Posterior vena cava (tissue), 2 donors: ENCODE data around the gene MGMT. TPM values are rescaled to one million over a fixed set of nuclear protein-coding genes. Genes with fewer than 3 reads are reported as not detected.

Source experiments
- DNase-seq: peaks from one replicate; pipeline ENCODE4 v3.0.0-alpha.2; 2020; ENCODE audit warnings: low spot score
- intact Hi-C, 2 donors: fragments of 100-400 bp; cut with DNase I; formaldehyde crosslinking; loops; one replicate each; pipeline versions ENCODE4 v1.14.1 to v1.14.2; 2022 to 2023
- total RNA-seq, 2 donors: library from RNA; stranded (reverse); fragmentation: NEBNext Ultra II Directional; extraction: Animal tissue kit (Norgen Biotek cat#: 25700); gene quantifications; one replicate each; pipeline ENCODE4 v1.2.1, GENCODE V29; 2021
- donor health status: DM: yes; HTN: yes; CAD: no.
- donor health status: DM: yes; HTN: yes; CAD: no.

Gene MGMT
- total RNA-seq, 2 donors from 2014 or later, result 8.2 to 17.6 TPM

DNA sequence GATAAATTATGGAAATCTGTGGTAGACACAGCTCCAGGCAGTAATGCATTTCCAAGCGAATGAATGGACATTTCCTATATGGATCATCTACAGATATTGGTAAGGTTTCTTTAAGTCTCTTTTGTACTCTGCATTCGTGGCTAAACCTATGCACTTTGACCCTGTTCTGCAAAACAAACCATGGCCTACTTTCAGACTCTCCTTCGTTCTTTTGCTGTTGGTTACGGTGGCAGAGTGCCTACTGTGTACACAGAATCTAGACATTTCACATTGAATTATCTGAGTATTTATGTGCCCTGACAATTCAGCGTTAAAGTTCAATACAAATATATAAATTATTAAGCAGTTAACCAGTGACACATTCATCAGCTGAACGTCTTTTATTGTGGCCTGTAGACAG lies 93.3 kb downstream of the MGMT start:
- intact Hi-C loops, result no loop called here
- no peak for DNase-seq

- intact Hi-C loops, result no loop called here
Observed at GRCh38 chr10:129562487-129562886, 95.4 kb downstream of the MGMT start.

GRCh38 chr10:129564923-129565322 lies 97.9 kb downstream of the MGMT start:
- intact Hi-C loops, result no loop called here
- DNase-seq, result no peak

More at GRCh38 chr10:129562487-129562886, 95.4 kb downstream of the MGMT start:
- no peak for DNase-seq

DNA sequence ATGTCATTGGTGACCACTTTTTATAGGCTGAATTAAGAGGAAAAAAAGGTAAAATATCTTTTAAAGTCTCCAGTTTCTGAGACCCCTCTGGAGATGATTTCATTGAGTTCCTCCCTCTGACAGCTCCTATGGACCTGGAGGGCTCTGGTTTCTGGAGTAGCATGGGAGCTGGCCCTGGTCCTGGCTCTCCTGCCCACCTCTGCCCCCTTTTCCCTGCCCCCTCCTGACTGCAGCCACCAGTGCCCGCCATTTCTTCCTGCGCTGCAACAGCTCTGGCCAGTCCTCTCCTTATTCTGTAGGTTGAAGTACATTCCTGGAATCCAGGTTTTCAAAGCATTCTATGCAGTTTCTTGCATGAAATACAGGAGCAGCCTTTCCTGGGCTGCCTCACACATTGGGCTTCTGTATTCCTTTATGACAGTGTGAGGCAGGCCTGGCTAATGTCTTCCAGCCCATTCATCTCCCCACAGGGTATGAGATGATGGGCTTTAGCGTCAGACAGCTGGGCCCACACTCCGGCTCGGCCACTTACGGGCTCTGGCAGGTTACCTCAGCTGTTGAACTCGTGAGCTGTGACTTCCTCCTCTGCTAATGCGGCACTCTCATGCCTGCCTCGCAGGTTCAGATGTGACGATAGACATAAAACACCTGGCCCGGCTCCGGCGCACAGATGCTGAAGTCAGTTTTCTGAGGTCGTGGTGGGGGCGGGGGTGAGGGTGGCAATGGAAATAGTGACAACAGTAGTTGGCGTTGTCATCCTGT lies 101.7 kb downstream of the MGMT start:
- DNase-seq, result no peak

DNA sequence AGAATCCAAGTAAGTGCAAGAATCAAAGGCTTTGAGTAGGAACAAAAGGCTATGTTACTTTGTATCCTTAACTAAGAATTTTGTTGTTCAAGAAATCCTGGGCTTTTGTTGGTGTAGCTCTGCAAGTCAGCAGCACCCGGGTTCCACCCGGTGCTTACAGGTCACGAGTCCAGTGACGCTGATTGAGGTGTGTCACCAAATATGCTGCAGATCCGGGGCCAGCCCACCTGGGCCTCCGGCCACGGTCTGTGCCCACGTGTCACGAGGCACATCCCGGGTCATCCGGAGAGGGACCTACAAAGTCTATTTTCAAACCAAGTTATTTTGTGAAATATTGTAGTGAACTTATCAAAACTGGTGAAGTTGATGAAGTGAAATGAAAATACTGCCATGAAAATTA lies 103.1 kb downstream of the MGMT start:
- no peak for DNase-seq
- intact Hi-C loops, result no loop called here

More for the DNA sequence above, 101.7 kb downstream of the MGMT start:
- intact Hi-C loops, result no loop called here

DNA sequence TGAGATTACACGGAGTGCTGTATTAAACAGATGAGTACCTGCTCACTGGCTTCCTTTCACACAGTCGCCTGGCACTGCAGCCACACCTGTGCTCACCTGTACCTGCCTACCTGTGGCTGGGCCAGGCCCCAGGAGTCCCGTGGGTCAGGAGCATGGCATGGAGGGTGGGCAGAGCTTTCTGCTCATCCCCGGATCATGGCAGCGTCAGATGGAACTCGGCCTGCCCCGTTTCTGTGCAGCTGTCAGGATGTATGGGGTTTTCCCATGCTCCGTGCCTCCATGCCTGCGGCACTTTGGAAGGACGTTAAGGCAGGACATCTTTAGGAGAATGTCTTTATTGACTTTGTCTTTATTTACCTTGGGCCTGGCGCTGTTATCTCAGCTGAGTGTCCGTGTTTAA lies 112.2 kb downstream of the MGMT start:
- intact Hi-C loops, result no loop called here

GRCh38 chr10:129580010-129580409 lies 113.0 kb downstream of the MGMT start:
- no peak for DNase-seq
- intact Hi-C loops, result no loop called here

More for the DNA sequence above, 112.2 kb downstream of the MGMT start:
- no peak for DNase-seq

GRCh38 chr10:129580901-129581300 lies 113.9 kb downstream of the MGMT start:
- intact Hi-C loops, result no loop called here
- DNase-seq, result no peak

DNA sequence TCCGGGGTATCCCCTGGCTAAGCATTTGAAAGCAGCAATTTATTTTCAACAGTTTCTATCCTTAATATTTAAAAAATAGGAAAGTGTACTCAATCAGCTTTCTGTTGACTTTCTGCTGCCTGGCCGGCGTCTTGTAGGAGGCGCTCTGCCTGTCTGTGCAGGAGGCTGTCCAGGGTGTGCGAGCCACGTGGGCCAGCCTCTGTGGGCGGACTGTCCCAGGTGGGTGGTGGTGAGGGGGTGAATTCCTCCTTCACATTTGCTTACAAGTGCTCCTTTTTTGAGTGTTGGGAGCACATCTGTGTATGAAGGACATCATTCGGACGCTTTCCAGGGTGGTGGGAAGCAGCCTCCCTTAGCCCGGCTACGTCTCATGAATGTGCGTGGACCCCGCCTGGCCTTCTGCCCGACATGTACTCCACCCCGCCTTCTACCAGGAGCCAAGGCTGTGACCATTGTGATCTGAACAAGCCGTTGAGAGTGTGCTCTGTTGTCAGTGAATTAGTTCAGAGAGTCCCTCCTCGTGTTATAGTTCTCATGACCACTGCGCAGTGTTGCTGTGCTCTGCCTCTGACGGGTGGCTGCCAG lies 114.9 kb downstream of the MGMT start:
- intact Hi-C loops, result no loop called here
- no peak for DNase-seq

GRCh38 chr10:129583831-129584230 lies 116.8 kb downstream of the MGMT start:
- DNase-seq, result no peak
- intact Hi-C loops, result no loop called here

GRCh38 chr10:129586898-129587443 lies 119.9 kb downstream of the MGMT start:
- no peak for DNase-seq
- intact Hi-C loops, result no loop called here

GRCh38 chr10:129589546-129589945 lies 122.5 kb downstream of the MGMT start:
- intact Hi-C loops, result no loop called here
- no peak for DNase-seq

- intact Hi-C loops, result loop anchor here in 1 of 2 donors (10.0 kb wide), 1 partner anchor 591 kb away; no protein-coding TSS in a partner anchor
- no peak for DNase-seq
Observed at GRCh38 chr10:129593953-129594352, 126.9 kb downstream of the MGMT start.

GRCh38 chr10:129594811-129595210 lies 127.8 kb downstream of the MGMT start:
- no peak for DNase-seq
- intact Hi-C loops, result loop anchor here in 1 of 2 donors (10.0 kb wide), 1 partner anchor 590 kb away; no protein-coding TSS in a partner anchor

- no peak for DNase-seq
- intact Hi-C loops, result loop anchor here in 1 of 2 donors (10.0 kb wide), 1 partner anchor 586 kb away; no protein-coding TSS in a partner anchor
Observed at GRCh38 chr10:129598413-129598812, 131.4 kb downstream of the MGMT start.

DNA sequence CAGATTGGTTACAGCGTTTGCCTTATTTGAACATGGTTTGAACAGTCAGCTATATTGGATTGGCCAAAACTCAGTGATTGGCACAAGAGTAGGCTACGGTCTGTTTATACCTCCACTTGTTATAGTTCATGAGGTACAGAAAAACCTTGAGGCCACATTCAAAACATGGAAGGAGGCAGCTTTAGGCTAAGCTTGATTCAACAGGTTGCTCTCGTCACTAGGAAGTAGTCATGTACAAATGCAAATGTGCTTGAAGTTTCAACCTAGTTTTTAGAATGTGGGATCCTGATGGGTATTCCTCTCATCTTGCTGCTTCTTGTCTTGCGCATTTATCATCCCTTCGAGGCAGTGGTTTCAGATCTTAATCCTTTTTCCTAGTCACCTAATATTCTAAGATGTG lies 132.1 kb downstream of the MGMT start:
- intact Hi-C loops, result loop anchor here in 1 of 2 donors (10.0 kb wide), 1 partner anchor 586 kb away; no protein-coding TSS in a partner anchor
- DNase-seq, result no peak

- no peak for DNase-seq
- intact Hi-C loops, result loop anchor here in 1 of 2 donors (1.0 kb wide), 1 partner anchor 45 kb away; no protein-coding TSS in a partner anchor
Observed at GRCh38 chr10:129601737-129602136, 134.7 kb downstream of the MGMT start.

GRCh38 chr10:129602938-129603535 lies 136.0 kb downstream of the MGMT start:
- intact Hi-C loops, result no loop called here

GRCh38 chr10:129604333-129605032 lies 137.4 kb downstream of the MGMT start:
- no peak for DNase-seq
- intact Hi-C loops, result no loop called here

More at GRCh38 chr10:129602938-129603535, 136.0 kb downstream of the MGMT start:
- DNase-seq, result no peak
